ENCODE data around the gene UPK3B.
"Not testable (repeated sequence)": the region's sequence is repeated elsewhere in the genome, so short reads cannot be mapped to it uniquely, and the experiment has no call there.

DNA sequence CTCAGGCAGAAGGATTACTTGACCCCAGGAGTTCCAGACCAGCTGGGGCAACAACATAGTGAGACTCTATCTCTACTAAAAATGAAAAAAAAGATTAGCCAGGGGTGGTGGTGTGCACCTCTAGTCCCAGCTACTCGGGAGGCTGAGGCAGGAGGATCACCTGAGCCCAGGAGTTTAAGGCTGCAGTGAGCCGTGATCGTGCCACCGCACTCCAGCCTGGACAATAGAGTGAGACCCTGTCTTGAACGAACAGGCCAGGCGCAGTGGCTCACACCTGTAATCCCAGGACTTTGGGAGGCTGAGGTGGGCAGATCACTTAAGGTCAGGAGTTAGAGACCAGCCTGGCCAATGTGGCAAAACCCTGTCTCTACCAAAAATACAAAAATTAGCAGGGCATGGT, 6.6 kb downstream of the UPK3B start:
- TF ChIP-seq CTCF (IDR thresholded peaks at IDR 0.05; ENCODE audit: low read depth, low read length, poor library complexity, severe bottlenecking); EZH2phosphoT487 (IDR thresholded peaks at IDR 0.05; ENCODE audit: borderline replicate concordance, low read length): not testable (repeated sequence)

Measured in DOHH2 (cell line).